ENCODE results near the gene PRR15L.
A peak's percentile ranks its signal among the peaks of the same experiment; 100 is the strongest.
"Not testable (repeated sequence)": the region's sequence is repeated elsewhere in the genome, so short reads cannot be mapped to it uniquely, and the experiment has no call there.

PRR15L gene

GRCh38 chr17:47956791-47957590 lies 692 bp downstream of the PRR15L start:
- DNase-seq = no peak

DNA sequence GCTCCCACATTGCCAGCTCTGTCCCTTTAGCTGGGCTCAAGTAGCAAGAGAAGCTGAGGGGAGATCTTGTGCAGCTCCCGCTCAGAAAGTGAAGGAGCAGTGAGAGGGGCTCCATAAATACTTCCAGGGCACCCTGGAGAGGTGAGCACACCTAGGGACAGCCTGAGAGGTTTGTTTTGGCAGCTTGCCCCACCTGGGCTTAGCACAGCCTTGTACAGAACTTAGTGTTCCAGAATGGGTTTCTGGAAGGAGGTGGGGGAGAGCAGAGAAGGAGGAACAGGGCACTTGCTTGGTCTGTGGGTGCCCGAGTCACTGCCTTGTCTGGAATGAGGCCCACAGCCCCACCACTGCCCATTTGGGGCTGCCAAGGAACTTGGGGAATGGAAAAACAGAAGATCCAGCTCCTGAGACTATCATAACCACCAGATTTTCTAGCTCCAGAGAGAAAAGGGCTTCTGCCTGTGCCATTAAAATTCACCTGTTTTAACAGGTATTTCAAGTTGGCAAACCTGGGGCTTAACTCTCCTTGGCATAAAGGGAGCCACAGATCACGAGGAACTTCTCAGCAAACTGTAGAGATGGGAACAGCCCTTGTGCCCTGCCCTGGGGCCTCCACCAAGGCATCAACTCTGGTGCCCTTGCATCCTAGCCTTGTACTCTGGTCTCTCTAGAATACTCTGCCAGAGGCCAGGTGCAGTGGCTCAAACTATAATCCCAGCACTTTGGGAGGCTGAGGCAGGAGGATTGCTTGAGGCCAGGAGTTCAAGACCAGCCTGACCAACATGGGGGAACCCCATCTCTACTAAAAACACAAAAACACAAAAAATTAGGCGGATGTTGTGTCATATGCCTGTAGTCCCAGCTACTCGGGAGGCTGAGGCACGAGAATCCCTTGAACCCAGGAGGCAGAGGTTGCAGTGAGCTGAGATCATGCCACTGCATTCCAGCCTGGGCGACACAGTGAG lies 1.9 kb downstream of the PRR15L start:
- DNase-seq = no peak

DNA sequence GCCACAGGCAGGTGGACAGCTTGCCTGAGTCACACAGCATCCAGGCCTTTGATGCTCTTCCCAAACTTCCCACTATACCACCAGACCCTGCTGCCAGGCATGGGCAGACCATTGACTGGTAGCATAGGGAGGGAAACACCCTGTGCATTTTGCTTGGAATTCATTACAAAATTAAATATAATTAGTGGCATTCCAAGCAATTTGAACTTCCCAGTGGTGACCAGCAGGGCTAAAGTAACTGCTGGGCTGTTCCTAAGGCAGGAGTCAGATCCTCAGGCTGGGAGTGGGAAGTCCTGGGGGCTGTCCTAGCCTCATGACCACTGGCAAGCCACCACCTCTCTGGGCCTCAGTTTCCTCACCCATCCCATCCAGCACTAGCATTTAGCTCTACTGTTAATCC lies 3.8 kb downstream of the PRR15L start:
- DNase-seq = no peak

DNA sequence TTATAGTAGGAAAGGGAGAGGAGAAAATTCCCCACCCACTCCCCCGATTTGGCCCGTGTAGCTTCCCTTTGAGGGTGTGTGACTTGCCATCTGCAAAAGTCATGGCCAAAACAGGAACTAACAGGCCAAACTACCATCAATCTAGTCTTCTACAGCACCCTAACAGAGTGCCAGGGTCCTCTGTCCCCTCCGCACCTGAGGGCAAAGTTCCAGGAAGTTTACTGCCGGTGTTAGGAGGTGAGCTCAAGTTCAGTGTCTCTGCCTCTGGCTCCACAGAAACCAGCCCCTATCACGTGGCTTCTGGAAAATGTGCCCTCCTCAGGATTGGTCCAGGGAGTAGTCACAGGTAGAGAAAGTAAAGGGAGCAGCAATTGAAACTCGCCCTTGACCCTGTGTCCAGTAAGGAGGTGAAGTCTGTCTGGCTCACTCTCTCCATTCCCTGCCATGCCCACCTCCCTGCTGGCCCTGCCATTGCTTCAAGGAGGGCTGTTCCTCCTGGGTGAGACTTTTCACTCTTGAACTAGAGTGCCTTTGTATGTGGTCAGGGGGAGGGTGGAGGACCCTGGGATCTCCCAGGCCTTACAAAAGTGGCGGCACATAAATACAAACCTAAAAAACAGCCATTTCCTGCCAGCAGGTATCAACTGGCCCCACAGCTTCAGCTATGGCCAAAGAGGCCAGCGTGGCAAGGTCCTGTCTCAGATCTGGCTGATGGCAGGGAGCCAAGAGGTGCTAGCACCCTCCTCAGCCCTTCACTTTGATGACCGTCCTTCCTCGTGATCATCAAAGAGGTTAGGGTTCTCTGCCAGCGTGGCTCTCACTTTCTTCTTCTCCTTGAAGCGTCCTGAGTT lies 5.3 kb downstream of the PRR15L start:
- DNase-seq = no peak

DNA sequence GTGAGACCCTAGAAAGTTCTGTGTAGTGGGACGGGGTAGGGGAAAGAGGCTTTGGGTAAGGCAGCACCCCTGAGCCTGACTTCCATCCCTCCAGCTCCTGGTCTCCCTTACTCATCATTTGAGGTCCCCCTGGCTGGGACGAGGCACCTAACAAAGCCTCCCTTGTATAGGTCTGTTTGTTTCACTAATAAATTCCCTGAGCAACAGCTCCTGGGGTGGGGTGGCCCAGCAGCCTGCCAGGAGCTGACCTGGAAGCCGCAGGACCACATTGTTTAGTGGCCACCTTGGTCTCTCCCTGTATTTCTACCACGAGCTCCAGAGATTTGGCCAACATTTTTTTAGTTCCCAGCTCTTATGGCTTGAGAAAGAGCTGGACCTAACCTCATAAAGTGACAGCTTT lies 7.2 kb downstream of the PRR15L start:
- no peak for DNase-seq

- DNase-seq = no peak
These were observed 7.7 kb downstream of the PRR15L start for GRCh38 chr17:47949946-47950345.

DNA sequence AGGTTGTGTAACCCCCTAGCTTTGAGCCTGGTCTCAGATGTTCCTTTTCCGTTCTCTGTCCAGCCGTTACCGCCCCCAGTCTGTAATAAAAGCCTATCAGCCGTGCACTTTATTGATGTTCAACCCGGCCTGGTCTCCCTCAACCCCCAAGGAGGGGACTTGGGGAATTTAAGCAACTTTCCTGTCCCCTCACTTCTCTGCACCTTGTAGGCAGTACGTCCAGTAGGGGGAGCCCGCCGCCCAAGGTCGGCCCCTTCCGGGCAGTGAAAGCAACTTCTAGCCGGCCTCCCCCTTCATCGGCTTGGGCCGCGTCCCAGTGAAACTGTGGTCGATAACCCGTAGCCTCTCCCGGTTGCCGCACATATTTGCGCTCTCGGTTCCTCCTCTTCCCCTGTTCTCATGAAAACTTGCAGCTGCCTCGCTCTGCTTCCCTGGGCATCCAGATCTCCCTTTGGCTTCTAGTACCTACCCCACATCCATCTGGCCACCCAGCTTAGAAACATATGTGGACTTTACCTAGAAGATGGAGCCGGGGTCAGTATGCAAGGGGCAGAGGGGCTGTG lies 8.4 kb downstream of the PRR15L start:
- peak; percentile 84 for DNase-seq

DNA sequence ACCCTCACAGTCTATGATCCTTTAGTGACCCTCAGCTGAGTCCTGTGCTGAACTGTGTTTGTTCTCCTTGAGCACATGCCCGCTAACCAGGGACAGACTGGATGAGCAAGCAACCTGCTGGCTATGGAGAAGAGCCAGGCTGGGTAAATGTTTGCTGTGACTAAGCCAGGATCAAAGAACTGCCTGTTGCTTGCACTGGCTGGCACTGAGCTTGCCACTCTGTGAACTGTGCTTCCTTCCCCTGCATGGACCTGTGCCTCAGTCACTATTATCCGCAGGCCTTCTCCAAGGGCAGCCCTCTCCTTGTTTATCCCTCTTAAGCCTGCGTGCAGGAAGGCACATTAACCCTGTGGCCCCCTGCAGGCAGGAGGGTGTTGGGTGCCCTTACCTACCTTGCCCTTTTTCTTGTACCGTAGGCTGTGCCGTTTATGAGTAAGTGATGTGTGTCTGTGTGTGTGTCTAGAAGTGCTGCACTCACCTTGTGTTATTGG lies 8.9 kb downstream of the PRR15L start:
- no peak for DNase-seq

GRCh38 chr17:47946929-47947397 lies 10.7 kb downstream of the PRR15L start:
- peak; percentile 86 for DNase-seq

DNA sequence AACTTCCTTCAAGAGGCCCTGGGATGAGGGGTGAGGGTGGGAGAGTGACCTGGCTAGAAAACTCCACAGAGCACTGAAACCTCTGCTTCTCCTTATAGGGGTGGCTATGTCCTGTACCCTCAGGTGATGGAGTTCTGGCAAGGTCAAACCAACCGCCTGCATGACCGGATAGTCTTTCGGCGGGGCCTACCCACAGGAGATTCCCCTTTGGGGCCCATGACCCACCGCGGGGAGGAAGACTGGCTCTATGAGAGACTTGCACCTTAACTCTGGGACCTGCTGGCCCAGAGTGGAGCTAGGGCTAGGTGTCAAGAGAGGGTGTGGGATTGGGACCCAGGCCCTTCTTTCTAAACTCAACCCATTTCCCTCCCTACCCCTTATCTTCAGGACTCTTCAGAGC lies 11.2 kb downstream of the PRR15L start:
- no peak for DNase-seq

DNA sequence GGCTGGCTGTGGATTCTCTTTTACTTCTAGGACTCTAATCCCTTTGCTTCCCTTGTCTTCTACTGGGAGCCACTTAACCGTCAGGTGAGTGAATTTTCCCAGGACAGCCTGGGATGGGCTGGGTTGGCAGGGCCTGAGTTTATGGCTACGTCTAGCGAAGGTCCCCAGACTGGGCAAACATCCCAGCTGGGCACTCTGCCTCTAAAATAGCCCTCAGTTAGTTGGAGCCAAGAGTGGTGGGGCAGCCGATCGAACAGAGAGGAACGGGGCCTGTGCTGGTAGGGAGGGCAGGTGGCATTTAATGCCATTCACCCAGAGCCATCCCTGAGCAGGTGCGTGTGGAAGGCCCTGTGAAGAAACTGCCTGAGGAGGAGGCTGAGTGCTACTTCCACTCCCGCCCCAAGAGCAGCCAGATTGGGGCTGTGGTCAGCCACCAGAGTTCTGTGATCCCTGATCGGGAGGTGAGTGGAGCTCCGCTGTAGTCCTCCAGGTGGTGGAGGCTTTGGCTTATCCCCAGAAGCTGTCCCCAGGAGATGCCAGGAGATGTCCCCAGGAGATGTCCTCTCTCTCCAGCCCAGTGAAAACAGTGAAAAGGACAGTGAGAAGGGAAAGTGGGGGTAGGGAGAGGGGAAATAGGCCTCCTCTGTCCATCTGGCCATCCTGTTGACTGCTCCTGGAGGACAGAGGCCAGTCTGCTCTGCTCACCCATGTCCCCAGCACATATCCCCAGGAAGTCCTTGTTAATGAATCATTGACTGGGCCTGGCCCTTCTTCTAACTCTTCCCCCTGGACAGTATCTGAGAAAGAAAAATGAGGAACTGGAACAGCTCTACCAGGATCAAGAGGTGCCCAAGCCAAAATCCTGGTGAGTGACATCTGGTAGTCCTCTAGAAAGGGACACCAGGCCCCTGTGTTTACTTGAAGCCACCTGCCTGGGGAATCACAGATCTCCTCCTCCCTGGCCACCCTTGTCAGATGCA lies 11.9 kb downstream of the PRR15L start:
- DNase-seq = no peak

DNA sequence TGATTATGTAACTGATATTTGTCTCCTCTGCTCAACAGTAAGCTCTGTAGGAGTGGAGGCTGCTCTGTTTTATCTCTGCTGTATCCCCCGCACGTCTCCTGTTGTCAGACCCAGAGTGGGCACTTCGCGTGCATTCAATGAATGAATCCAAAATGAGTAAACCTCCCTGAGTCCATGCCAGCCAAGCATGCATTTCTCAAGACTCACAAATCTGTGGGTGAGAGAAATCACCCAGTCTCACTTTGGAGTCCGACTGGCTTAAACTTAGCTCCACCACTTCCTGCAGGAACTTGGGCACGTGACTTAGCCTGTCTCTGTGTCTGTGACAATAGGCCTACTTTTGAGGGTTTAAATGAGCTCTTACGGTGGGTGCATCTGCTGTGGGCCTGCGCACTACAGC lies 12.6 kb downstream of the PRR15L start:
- DNase-seq = no peak

- no peak for DNase-seq
These were observed 15.1 kb downstream of the PRR15L start for GRCh38 chr17:47942568-47942967.

- DNase-seq = no peak
These were observed 15.6 kb downstream of the PRR15L start for GRCh38 chr17:47942096-47942510.

GRCh38 chr17:47941246-47942095 lies 16.2 kb downstream of the PRR15L start, which contains the start of gene PNPO:
Gene PNPO, plus strand, starts transcription at chr17:47941571. Its CDS starts 105 bp downstream, at chr17:47941676.
- DNase-seq = peak; percentile 99

- DNase-seq = no peak
These were observed 19.7 kb downstream of the PRR15L start for GRCh38 chr17:47937941-47938340.

DNA sequence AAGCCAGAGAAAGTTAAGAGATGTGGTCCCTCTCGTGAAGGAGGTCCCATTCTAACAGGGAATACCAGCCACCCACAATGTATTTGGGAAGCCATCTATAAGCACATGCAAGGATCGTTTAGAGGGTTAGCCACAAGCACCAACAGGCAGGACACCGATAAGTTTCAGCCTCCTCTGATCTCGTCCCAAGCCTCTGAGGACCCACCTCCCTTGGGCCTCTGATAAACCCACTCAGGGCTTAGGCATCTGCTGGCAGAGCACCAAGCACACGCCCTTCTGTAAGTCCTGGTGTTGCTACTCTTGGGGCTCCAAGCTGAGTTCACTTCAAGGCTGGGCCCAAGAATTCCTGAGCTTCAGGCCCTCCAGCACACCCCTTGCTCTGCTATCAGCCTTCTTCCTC lies 21.7 kb downstream of the PRR15L start:
- DNase-seq = no peak

DNA sequence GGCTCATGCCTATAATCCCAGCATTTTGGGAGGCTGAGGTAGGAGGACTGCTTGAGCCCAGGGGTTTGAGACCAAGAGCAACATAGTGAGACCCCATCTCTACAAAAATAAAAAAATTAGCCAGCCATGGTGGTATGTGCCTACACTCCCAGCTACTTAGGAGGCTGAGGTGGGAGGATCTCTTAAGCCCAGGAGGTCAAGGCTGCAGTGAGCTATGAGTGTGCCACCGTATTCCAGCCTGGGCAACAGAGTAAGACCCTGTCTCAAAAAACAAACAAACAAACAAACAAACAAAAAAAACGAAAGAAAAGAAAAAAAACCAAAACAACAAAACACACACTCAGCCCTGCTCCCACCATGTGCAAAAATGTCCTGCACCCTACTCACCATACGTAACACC lies 22.2 kb downstream of the PRR15L start:
- DNase-seq = not testable (repeated sequence)

DNA sequence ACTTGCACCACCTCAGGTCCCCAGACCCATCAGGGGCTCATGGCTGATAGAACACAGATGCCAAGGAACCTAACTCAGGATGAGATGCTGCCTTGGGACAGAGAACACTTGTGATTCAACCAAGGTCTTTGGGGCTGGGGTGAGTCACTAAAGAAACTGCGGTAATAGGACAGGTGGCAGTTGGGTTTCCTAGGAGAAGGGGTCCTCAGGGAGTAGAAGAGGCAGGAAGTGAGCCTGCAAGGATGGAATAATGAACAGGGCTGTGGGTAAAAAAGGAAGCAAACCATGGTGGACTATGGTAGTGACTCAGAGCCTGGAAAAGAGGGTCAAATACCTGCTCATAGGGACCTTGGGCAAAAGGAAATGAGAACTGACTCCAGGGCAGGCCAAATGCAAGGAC lies 22.8 kb downstream of the PRR15L start:
- no peak for DNase-seq

GRCh38 chr17:47931848-47932247 lies 25.8 kb downstream of the PRR15L start:
- no peak for DNase-seq
